Endodermal cell (in vitro differentiated cells): ENCODE measurements around the gene IFI30. TPM values are rescaled to one million over a fixed set of nuclear protein-coding genes. Genes with fewer than 3 reads are reported as not detected.
A peak's percentile ranks its signal among the peaks of the same experiment; 100 is the strongest.

ENCODE experiments used
- DNase-seq: peaks from one replicate; pipeline ENCODE4 v3.0.0-alpha.2; 2017
- H3K27ac ChIP-seq: 2 replicates; pipeline ENCODE4 v1.5.1; 2013; ENCODE audit warnings: mild to moderate bottlenecking, low read depth, low read length, moderate library complexity
- H3K27me3 ChIP-seq: 2 replicates; pipeline ENCODE4 v1.6.1; 2013; ENCODE audit warnings: mild to moderate bottlenecking, low read length, moderate library complexity; ENCODE audit not compliant: insufficient read depth, control insufficient read depth, poor library complexity, severe bottlenecking
- H3K36me3 ChIP-seq: 2 replicates; pipeline ENCODE4 v1.7.0; 2013; ENCODE audit warnings: mild to moderate bottlenecking, low read length, moderate library complexity; ENCODE audit not compliant: control insufficient read depth, insufficient read depth
- H3K4me1 ChIP-seq: one replicate; pipeline ENCODE4 v1.7.0; 2013; ENCODE audit warnings: low read length; ENCODE audit not compliant: control insufficient read depth, insufficient read depth
- H3K4me3 ChIP-seq: 2 replicates; pipeline ENCODE4 v1.5.1; 2013; ENCODE audit warnings: mild to moderate bottlenecking, low read length, moderate library complexity
- H3K9ac ChIP-seq: 2 replicates; pipeline ENCODE4 v1.6.1; 2013; ENCODE audit warnings: mild to moderate bottlenecking, low read length, moderate library complexity; ENCODE audit not compliant: poor library complexity, severe bottlenecking; ENCODE audit errors: extremely low read depth
- H3K9me3 ChIP-seq: 2 replicates; pipeline ENCODE4 v1.6.1; 2013; ENCODE audit warnings: mild to moderate bottlenecking, low read length, moderate library complexity; ENCODE audit not compliant: control insufficient read depth
- H3K27ac Mint-ChIP-seq: 2 replicates; pipeline ENCODE4 v1.8.0; 2020; ENCODE audit warnings: mixed read lengths
- H3K27me3 Mint-ChIP-seq: 2 replicates; pipeline ENCODE4 v1.8.0; 2021; ENCODE audit warnings: mild to moderate bottlenecking, mixed read lengths; ENCODE audit not compliant: insufficient read depth
- H3K36me3 Mint-ChIP-seq: 2 replicates; pipeline ENCODE4 v1.8.0; 2020; ENCODE audit warnings: low read depth, mixed read lengths
- H3K4me1 Mint-ChIP-seq: 2 replicates; pipeline ENCODE4 v1.8.0; 2020; ENCODE audit warnings: mixed read lengths
- H3K4me3 Mint-ChIP-seq: 2 replicates; pipeline ENCODE4 v1.8.0; 2020; ENCODE audit warnings: mild to moderate bottlenecking, moderate library complexity, mixed read lengths
- H3K9me3 Mint-ChIP-seq: 2 replicates; pipeline ENCODE4 v1.8.0; 2020; ENCODE audit warnings: mild to moderate bottlenecking, mixed read lengths
- CTCF ChIP-seq: fragments of 200-600 bp; sonication (generic); conservative IDR thresholded peaks from 2 replicates; pipeline ENCODE4 v1.5.0; 2021; ENCODE audit warnings: antibody characterized with exemption, mild to moderate bottlenecking
- WGBS, 2 experiments: methylation state at CpG; one replicate each; pipeline versions ENCODE4 v1.1.5 to v1.1.7; 2013; ENCODE audit warnings: missing lambda C conversion rate in 2 of 2, mixed read lengths in 1 of 2; ENCODE audit not compliant: insufficient coverage in 1 of 2, insufficient read length in 1 of 2; 5-methylcytosine and 5-hydroxymethylcytosine counted together
- total RNA-seq, 2 donors: library from RNA; stranded (reverse); fragmentation: NEBNext Ultra II Directional in 1 of 2; extraction: Animal tissue kit (Norgen Biotek cat#: 25700) in 1 of 2; gene quantifications; 2 replicates in 1 of 2; 3 replicates in 1 of 2; pipeline ENCODE4 v1.2.1, GENCODE V29; 2021

The IFI30 gene
- total RNA-seq, 2 donors from 2014 or later, result 10.6 to 11.0 TPM

GRCh38 chr19:18224525-18225354 lies 51.1 kb downstream of the IFI30 start:
- 7% methylated on average over 37 to 81 of the region's 81 CpGs for WGBS, 2 experiments
- Mint-ChIP-seq H3K27me3 (peaks cover 45% of the 10 kb centered on the region), H3K27ac (peak overlapping the region; percentile 98), H3K4me3 (peak overlapping the region; percentile 81), H3K36me3 (no peaks in the 10 kb centered on the region), H3K9me3 (no peaks in the 10 kb centered on the region), H3K4me1 (peaks cover 8% of the 10 kb centered on the region)
- Histone ChIP-seq H3K27ac (no peak overlapping the region), H3K36me3 (no peaks in the 10 kb centered on the region), H3K9ac (peak overlapping the region; percentile 53), H3K27me3 (peaks cover 44% of the 10 kb centered on the region), H3K4me3 (peak overlapping the region; percentile 90), H3K9me3 (no peaks in the 10 kb centered on the region), H3K4me1 (no peaks in the 10 kb centered on the region)
- no peak for TF ChIP-seq CTCF
- peak; percentile 99 for DNase-seq

GRCh38 chr19:18225355-18225701 lies 51.7 kb downstream of the IFI30 start:
- Histone ChIP-seq H3K4me1 (no peaks in the 10 kb centered on the region), H3K4me3 (peak overlapping the region; percentile 90), H3K9ac (no peak overlapping the region), H3K27me3 (peaks cover 38% of the 10 kb centered on the region), H3K36me3 (no peaks in the 10 kb centered on the region), H3K9me3 (no peaks in the 10 kb centered on the region), H3K27ac (no peak overlapping the region)
- Mint-ChIP-seq H3K27me3 (peaks cover 41% of the 10 kb centered on the region), H3K9me3 (no peaks in the 10 kb centered on the region), H3K4me1 (peaks cover 8% of the 10 kb centered on the region), H3K36me3 (no peaks in the 10 kb centered on the region), H3K27ac (no peak overlapping the region), H3K4me3 (peak overlapping the region; percentile 81)
- 36 to 49% methylated on average over 12 to 16 of the region's 16 CpGs for WGBS, 2 experiments
- TF ChIP-seq CTCF, result no peak
- no peak for DNase-seq

GRCh38 chr19:18225702-18226468 lies 52.3 kb downstream of the IFI30 start, which contains the start of gene PDE4C:
Gene PDE4C (minus strand): TSS chr19:18226438. CDS start chr19:18226415, 23 bp downstream.
- H3K4me1 ChIP-seq, result no peaks in the 10 kb centered on the region
- H3K27ac ChIP-seq, result no peak within 1 kb of the TSS
- peak within 1 kb of the TSS; percentile 90 for H3K4me3 ChIP-seq
- H3K4me1 Mint-ChIP-seq, result peaks cover 6% of the 10 kb centered on the region
- H3K36me3 ChIP-seq, result no peaks in the 10 kb centered on the region
- peak within 1 kb of the TSS; percentile 81 for H3K4me3 Mint-ChIP-seq
- H3K36me3 Mint-ChIP-seq, result no peaks in the 10 kb centered on the region
- H3K27me3 ChIP-seq, result peaks cover 36% of the 10 kb centered on the region
- WGBS, 2 experiments, result 31 to 32% methylated on average over 22 to 51 of the region's 51 CpGs
- H3K9me3 ChIP-seq, result no peaks in the 10 kb centered on the region
- DNase-seq, result peak; percentile 72
- no peaks in the 10 kb centered on the region for H3K9me3 Mint-ChIP-seq
- no peak within 1 kb of the TSS for H3K27ac Mint-ChIP-seq
- no peak for TF ChIP-seq CTCF
- H3K27me3 Mint-ChIP-seq, result peaks cover 42% of the 10 kb centered on the region
- no peak within 1 kb of the TSS for H3K9ac ChIP-seq
